BJ (cell line): ENCODE results near the gene KIF16B. TPM values are rescaled to one million over a fixed set of nuclear protein-coding genes. Genes with fewer than 3 reads are reported as not detected.

Source experiments
- CTCF ChIA-PET: fragments of 350-600 bp; formaldehyde crosslinking; extraction: SDS; loops from one replicate; lab custom pipeline; 2021; ENCODE audit warnings: antibody characterized with exemption, inconsistent platforms; lab: Yijun Ruan, JAX
- POLR2A ChIA-PET: fragments of 300-600 bp; sonication (Branson Sonifier 250); formaldehyde crosslinking; extraction: SDS; loops from one replicate; lab custom pipeline; 2021; ENCODE audit warnings: antibody characterized with exemption; lab: Charles Lee
- DNase-seq: peaks from one replicate; pipeline ENCODE4 v3.0.0-alpha.2; 2011; ENCODE audit warnings: low read depth
- H3K27me3 ChIP-seq: 2 replicates; pipeline ENCODE4 v1.6.0; 2011; ENCODE audit warnings: low read length; ENCODE audit not compliant: control insufficient read depth, insufficient read depth
- H3K36me3 ChIP-seq: 2 replicates; pipeline ENCODE4 v1.5.1; 2011; ENCODE audit warnings: low read length; ENCODE audit not compliant: control insufficient read depth, insufficient read depth
- H3K4me3 ChIP-seq: 2 replicates; pipeline ENCODE4 v1.5.1; 2011; ENCODE audit warnings: low read depth, mild to moderate bottlenecking, control low read depth, low read length
- polyA plus RNA-seq: library from polyadenylated mRNA; depleted of rRNA; stranded (reverse); fragments of >200 nt; gene quantifications from 2 replicates; pipeline ENCODE4 v1.2.3, GENCODE V29; 2011
- TF ChIP-seq, protein P1 (sequence below): IDR thresholded peaks from 2 replicates; pipeline ENCODE4 v1.5.1; 2011; ENCODE audit warnings: low read depth, mild to moderate bottlenecking, control low read depth, inconsistent platforms, low read length, moderate library complexity; ENCODE audit not compliant: insufficient read depth

The KIF16B gene
- polyA plus RNA-seq, 1 experiment = 3.2 TPM

DNA sequence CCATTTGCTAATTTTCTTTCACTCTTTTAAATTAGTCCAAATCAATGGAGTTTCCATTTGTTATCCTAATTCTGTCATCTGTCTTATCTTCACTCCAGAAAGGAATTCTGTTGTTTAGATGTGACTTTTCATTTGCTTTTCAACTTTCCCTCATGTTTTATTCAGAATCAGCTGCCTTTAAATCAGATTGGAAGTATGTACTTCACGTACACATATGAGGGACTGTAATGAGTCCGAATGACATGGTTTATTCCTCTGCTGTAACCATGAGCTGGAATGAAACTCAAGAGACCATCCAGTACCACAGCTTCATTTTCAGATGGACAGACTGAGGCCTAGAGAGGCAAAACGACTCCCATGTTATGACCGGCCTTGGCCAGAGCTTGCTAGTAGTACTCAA is 302.3 kb downstream of the KIF16B start:
- ChIA-PET POLR2A (no interaction called here), CTCF (interaction anchor here (1.1 kb wide), 1 partner anchor 9 kb away, joined by 3 read pairs; no protein-coding TSS in a partner anchor)
- H3K27me3 ChIP-seq = no peaks in the 10 kb centered on the region
- no peaks in the 10 kb centered on the region for H3K36me3 ChIP-seq
- no peak overlapping the region for H3K4me3 ChIP-seq
- no peak for DNase-seq
- TF ChIP-seq, protein P1, sequence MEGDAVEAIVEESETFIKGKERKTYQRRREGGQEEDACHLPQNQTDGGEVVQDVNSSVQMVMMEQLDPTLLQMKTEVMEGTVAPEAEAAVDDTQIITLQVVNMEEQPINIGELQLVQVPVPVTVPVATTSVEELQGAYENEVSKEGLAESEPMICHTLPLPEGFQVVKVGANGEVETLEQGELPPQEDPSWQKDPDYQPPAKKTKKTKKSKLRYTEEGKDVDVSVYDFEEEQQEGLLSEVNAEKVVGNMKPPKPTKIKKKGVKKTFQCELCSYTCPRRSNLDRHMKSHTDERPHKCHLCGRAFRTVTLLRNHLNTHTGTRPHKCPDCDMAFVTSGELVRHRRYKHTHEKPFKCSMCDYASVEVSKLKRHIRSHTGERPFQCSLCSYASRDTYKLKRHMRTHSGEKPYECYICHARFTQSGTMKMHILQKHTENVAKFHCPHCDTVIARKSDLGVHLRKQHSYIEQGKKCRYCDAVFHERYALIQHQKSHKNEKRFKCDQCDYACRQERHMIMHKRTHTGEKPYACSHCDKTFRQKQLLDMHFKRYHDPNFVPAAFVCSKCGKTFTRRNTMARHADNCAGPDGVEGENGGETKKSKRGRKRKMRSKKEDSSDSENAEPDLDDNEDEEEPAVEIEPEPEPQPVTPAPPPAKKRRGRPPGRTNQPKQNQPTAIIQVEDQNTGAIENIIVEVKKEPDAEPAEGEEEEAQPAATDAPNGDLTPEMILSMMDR = no peak

DNA sequence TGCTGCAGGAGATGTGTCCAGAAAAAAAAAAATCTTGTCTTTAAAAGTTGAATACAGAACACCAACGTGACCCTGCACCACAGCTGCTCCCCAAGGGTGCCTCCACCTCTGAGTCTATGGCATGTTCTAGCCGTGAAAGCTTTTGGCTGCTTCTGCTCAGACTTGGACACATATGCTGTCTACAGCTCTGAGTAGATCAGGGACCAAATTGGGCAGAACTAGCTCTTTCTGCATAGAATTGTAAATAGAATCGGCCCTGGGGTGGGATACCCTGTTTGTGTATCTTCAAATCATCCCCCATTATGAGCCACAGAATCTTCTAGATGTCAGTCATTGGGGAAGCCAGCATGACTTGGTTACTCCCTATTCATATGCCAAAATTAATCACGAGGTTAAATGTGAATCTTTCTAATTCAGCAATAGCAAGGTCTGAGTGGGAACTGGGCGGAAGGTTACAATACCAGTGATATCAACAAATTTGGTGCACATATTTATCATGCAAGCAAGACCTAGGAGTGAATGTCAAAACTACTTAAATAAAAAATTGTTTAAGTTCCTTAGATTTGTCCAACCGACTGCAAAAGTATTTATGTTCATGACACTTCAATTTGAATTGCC is 302.8 kb downstream of the KIF16B start:
- DNase-seq = no peak
- no peaks in the 10 kb centered on the region for H3K36me3 ChIP-seq
- H3K27me3 ChIP-seq = no peaks in the 10 kb centered on the region
- POLR2A ChIA-PET = no interaction called here
- TF ChIP-seq, protein P1 = no peak
- no peak overlapping the region for H3K4me3 ChIP-seq
- CTCF ChIA-PET = no interaction called here

DNA sequence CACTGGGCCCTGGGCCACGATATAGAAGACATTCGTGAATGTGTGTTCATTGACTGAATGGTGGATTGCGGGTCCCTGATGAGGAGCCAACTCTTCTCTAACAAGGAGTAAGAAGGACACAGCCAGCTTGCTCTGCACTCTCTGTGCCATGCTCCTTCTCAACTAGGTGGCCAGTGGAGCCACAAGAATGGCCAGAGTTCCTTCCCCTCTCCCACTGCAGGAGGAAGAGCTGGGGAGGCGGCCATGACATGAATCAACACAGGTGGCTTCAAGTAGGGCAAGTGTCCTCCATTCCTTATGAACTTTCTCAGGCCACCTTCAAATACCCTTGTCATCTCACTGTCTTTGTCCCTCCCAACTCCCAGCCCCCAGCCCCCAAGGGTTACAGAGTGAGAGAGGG is 305.7 kb downstream of the KIF16B start:
- Histone ChIP-seq H3K4me3 (no peak overlapping the region), H3K36me3 (no peaks in the 10 kb centered on the region), H3K27me3 (no peaks in the 10 kb centered on the region)
- ChIA-PET CTCF (no interaction called here), POLR2A (no interaction called here)
- TF ChIP-seq, protein P1 = no peak
- no peak for DNase-seq

DNA sequence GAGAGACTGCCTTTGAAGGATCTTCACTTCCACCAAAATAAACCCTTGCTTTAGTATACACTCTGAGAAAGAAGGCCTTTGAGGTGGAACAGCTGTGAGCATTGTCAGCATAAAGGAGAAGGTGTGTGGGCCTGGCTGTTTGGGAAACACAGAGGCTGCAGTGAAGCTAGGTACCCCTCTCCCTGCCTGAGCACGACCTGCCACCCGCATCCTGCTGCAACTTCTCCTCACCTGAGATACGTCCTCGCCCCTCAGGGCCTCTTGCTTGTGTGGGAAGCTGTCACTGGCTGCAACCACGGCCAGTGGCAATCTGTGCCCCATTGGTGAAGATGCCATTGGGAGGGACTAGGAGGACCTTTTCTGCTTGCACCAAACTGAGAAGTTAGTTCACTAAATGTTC is 307.9 kb downstream of the KIF16B start:
- no peaks in the 10 kb centered on the region for H3K36me3 ChIP-seq
- no peaks in the 10 kb centered on the region for H3K27me3 ChIP-seq
- no peak for DNase-seq
- H3K4me3 ChIP-seq = no peak overlapping the region
- TF ChIP-seq, protein P1 = no peak
- CTCF ChIA-PET = interaction anchor here (0.7 kb wide), 1 partner anchor 45 kb away, joined by 3 read pairs; no protein-coding TSS in a partner anchor
- POLR2A ChIA-PET = no interaction called here

DNA sequence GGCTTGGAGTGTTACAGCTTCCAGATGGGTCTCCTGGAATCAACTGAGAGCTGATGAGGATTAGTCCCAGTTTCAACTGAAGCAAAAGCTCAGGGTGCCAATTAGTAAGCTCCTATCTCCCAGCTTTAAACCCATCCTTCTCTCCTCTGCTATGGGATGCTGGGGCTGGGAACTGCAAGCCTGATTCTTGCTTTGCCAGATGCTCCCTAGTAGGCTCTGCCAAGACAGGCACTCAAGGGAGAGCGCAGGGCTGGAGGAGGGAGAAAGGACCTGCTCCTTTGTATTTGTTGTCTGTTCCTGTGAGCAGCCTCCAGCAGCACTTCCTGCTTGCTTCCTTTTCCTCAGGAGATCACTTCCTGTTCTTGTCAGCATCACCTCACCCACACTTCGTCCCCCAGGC is 309.7 kb downstream of the KIF16B start:
- POLR2A ChIA-PET = no interaction called here
- DNase-seq = no peak

More for the DNA sequence above, 309.7 kb downstream of the KIF16B start:
- CTCF ChIA-PET = no interaction called here
- TF ChIP-seq, protein P1 = no peak
- no peak overlapping the region for H3K4me3 ChIP-seq
- no peaks in the 10 kb centered on the region for H3K27me3 ChIP-seq
- H3K36me3 ChIP-seq = no peaks in the 10 kb centered on the region
